Endothelial cell of umbilical vein (primary cell): ENCODE measurements around the gene CBL.

ENCODE experiments used
- POLR2A ChIP-seq: IDR thresholded peaks from 2 replicates; pipeline ENCODE4 v1.6.1; 2012; ENCODE audit warnings: low read depth, mild to moderate bottlenecking, control low read depth, low read length
- POLR2AphosphoS5 ChIP-seq: IDR thresholded peaks from 2 replicates; pipeline ENCODE4 v1.6.1; 2012; ENCODE audit warnings: low read depth, mild to moderate bottlenecking, control low read depth, low read length, moderate library complexity; ENCODE audit not compliant: insufficient read depth
- TF ChIP-seq, protein P1 (sequence below), 2 donors: IDR thresholded peaks; 1 replicate in 1 of 2; 2 replicates in 1 of 2; pipeline ENCODE4 v1.5.1; 2011; ENCODE audit warnings: low read length in 2 of 2, mild to moderate bottlenecking in 2 of 2, moderate library complexity in 2 of 2, control low read depth in 1 of 2, inconsistent platforms in 1 of 2, low read depth in 1 of 2; ENCODE audit not compliant: insufficient read depth in 1 of 2; ENCODE audit errors: extremely low read depth in 1 of 2

DNA sequence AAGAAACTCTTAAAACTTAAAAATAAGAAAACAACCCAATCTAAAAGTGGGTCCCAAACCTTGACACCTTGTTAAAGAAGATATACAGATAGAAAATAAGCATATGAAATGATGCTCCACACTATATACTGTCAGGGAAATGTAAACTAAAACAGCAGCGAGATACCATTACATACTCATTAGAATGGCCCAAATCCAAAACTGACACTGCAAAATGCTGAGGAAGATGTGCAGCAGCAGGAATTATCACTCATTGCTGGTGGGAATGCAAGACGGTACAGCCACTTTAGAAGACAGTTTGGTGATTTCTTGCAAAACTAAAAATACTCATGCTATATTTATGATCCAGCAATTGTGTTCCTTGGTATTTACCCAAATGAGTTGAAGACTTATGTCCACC lies 123.2 kb downstream of the CBL start:
- TF ChIP-seq POLR2AphosphoS5 (no peak), POLR2A (no peak)
- TF ChIP-seq, protein P1, sequence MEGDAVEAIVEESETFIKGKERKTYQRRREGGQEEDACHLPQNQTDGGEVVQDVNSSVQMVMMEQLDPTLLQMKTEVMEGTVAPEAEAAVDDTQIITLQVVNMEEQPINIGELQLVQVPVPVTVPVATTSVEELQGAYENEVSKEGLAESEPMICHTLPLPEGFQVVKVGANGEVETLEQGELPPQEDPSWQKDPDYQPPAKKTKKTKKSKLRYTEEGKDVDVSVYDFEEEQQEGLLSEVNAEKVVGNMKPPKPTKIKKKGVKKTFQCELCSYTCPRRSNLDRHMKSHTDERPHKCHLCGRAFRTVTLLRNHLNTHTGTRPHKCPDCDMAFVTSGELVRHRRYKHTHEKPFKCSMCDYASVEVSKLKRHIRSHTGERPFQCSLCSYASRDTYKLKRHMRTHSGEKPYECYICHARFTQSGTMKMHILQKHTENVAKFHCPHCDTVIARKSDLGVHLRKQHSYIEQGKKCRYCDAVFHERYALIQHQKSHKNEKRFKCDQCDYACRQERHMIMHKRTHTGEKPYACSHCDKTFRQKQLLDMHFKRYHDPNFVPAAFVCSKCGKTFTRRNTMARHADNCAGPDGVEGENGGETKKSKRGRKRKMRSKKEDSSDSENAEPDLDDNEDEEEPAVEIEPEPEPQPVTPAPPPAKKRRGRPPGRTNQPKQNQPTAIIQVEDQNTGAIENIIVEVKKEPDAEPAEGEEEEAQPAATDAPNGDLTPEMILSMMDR (IDR thresholded peaks at IDR 0.05; ENCODE audit: extremely low read depth in 1 of 2, insufficient read depth in 1 of 2, low read depth in 1 of 2, low read length in 2 of 2): no peak
